HepG2 (cell line): Measurements from ENCODE around the gene RAP1GAP2. TPM values are rescaled to one million over a fixed set of nuclear protein-coding genes. Genes with fewer than 3 reads are reported as not detected.

Experiments
- ATAC-seq: fragments of 200-7000 bp; cut with Tn5 transposase; 3 replicates; pipeline ENCODE4 v1.9.1; 2020; ENCODE audit warnings: mild to moderate bottlenecking, moderate library complexity
- Bru-seq: library from RNA; stranded (reverse); fragments of 400-500 nt; gene quantifications from one replicate; lab custom pipeline; 2021; lab: Mats Ljungman, UMichigan
- BruChase-seq, 2 experiments: library from RNA; stranded (reverse); fragments of 400-500 nt; gene quantifications; one replicate each; lab custom pipeline; 2021; lab: Mats Ljungman, UMichigan
- BruUV-seq: library from RNA; stranded (reverse); fragments of 400-500 nt; replicated peaks from 2 replicates; lab custom pipeline; 2021; lab: Mats Ljungman, UMichigan
- CTCF ChIA-PET: fragments of 300-600 bp; formaldehyde crosslinking; extraction: SDS; loops from one replicate; lab custom pipeline; 2021; ENCODE audit warnings: low total read pairs, inconsistent platforms, low intra/inter-chr PET ratio; lab: Yijun Ruan, JAX
- POLR2A ChIA-PET: fragments of 350-600 bp; sonication (Branson Sonifier 250); formaldehyde crosslinking; loops from one replicate; lab custom pipeline; 2020; ENCODE audit warnings: antibody characterized with exemption, inconsistent platforms; lab: Yijun Ruan, JAX
- DNase-seq: peaks from one replicate; pipeline ENCODE4 v3.0.0-alpha.2; 2015; ENCODE audit warnings: low spot score
- FAIRE-seq: peaks from 3 replicates; lab custom pipeline; 2011; peaks lifted over from hg19 to GRCh38; lab: Jason Lieb, UNC
- H2AFZ ChIP-seq: one replicate; pipeline ENCODE4 v1.6.1; 2011; ENCODE audit warnings: low read length, inconsistent platforms
- H3K27ac ChIP-seq: fragments of 300-600 bp; 3 replicates; pipeline ENCODE4 v1.8.0; 2011; ENCODE audit warnings: mixed run types, mild to moderate bottlenecking, mixed read lengths, low read length, inconsistent platforms; ENCODE audit not compliant: insufficient read depth; ENCODE audit errors: extremely low read length
- H3K27me3 ChIP-seq, 2 experiments: fragments of 200-600 bp in 1 of 2; 2 replicates in 1 of 2; 3 replicates in 1 of 2; pipeline versions ENCODE4 v1.6.0 to v1.8.0; 2011; ENCODE audit warnings: low read length in 2 of 2, mild to moderate bottlenecking in 2 of 2, moderate library complexity in 2 of 2, inconsistent platforms in 1 of 2; ENCODE audit not compliant: insufficient read depth in 2 of 2, control insufficient read depth in 1 of 2
- H3K36me3 ChIP-seq, 2 experiments: fragments of 200-600 bp in 1 of 2; replicated peaks in 1 of 2; 2 replicates in 1 of 2; 3 replicates in 1 of 2; pipeline versions ENCODE4 v1.5.1 to v1.8.0; 2011; ENCODE audit warnings: low read length in 2 of 2, inconsistent platforms in 1 of 2; ENCODE audit not compliant: insufficient read depth in 2 of 2, control insufficient read depth in 1 of 2
- H3K4me1 ChIP-seq: 2 replicates; pipeline ENCODE4 v1.5.1; 2012; ENCODE audit warnings: low read length, inconsistent platforms; ENCODE audit not compliant: insufficient read depth
- H3K4me2 ChIP-seq: 2 replicates; pipeline ENCODE4 v1.6.0; 2011; ENCODE audit warnings: low read depth, low read length, inconsistent platforms
- H3K4me3 ChIP-seq, 3 experiments: fragments of 200-600 bp in 1 of 3; sonication (generic), shearing (Covaris generic) in 1 of 3; replicated peaks in 1 of 3; 2 replicates each; pipeline ENCODE4 v1.5.1; 2011 to 2016; ENCODE audit warnings: low read length in 3 of 3, inconsistent platforms in 2 of 3, low read depth in 2 of 3, mild to moderate bottlenecking in 2 of 3, control low read depth in 1 of 3, mixed read lengths in 1 of 3; ENCODE audit not compliant: insufficient read depth in 1 of 3
- H3K79me2 ChIP-seq: one replicate; pipeline ENCODE4 v1.6.1; 2011; ENCODE audit warnings: low read length, inconsistent platforms; ENCODE audit not compliant: insufficient read depth
- H3K9ac ChIP-seq: 2 replicates; pipeline ENCODE4 v1.6.0; 2011; ENCODE audit warnings: mild to moderate bottlenecking, low read depth, low read length, inconsistent platforms; ENCODE audit not compliant: insufficient read depth
- H3K9me3 ChIP-seq: 2 replicates; pipeline ENCODE4 v1.5.1; 2012; ENCODE audit warnings: mild to moderate bottlenecking, low read length
- H4K20me1 ChIP-seq: 2 replicates; pipeline ENCODE4 v1.6.0; 2011; ENCODE audit warnings: inconsistent platforms, mild to moderate bottlenecking, low read length, moderate library complexity; ENCODE audit not compliant: insufficient read depth
- GMEB2 ChIP-seq: IDR thresholded peaks from 2 replicates; pipeline ENCODE4 v1.6.1; 2016; ENCODE audit warnings: missing biosample characterization, missing genetic modification reagents, low read depth
- ZNF451 ChIP-seq: sonication (generic); formaldehyde crosslinking; IDR thresholded peaks from 2 replicates; pipeline ENCODE4 v1.5.0; 2020; ENCODE audit warnings: mild to moderate bottlenecking, missing genetic modification reagents
- ZNF550 ChIP-seq: sonication (generic); formaldehyde crosslinking; IDR thresholded peaks from 2 replicates; pipeline ENCODE4 v1.4.0; 2020; ENCODE audit warnings: mild to moderate bottlenecking, missing genetic modification reagents, borderline replicate concordance
- ZNF660 ChIP-seq: sonication (generic); formaldehyde crosslinking; IDR thresholded peaks from 2 replicates; pipeline ENCODE4 v1.5.1; 2020; ENCODE audit warnings: mild to moderate bottlenecking, low read depth, missing genetic modification reagents, borderline replicate concordance
- WGBS: methylation state at CpG from one replicate; pipeline ENCODE4 v1.1.6; 2017; ENCODE audit warnings: low lambda C conversion rate; 5-methylcytosine and 5-hydroxymethylcytosine counted together
- in situ Hi-C: cut with HindIII; loops from 2 replicates; pipeline ENCODE4 v1.10.0; 2017; ENCODE audit warnings: low pct_unique_long_range_greater_than_20kb; ENCODE audit not compliant: extremely low pct_ligation_motif_present
- intact Hi-C: fragments of 100-400 bp; cut with micrococcal nuclease; formaldehyde crosslinking; loops from one replicate; pipeline ENCODE4 v1.10.0; 2022; ENCODE audit not compliant: unreplicated experiment
- long read RNA-seq, 2 experiments: library from RNA in 1 of 2; library from polyadenylated mRNA in 1 of 2; stranded (forward) in 1 of 2; unstranded in 1 of 2; transcript quantifications; one replicate each; pipeline ENCODE4 v2.0.0, GENCODE V29; 2019 to 2022
- polyA minus RNA-seq, 3 experiments: library from RNA; depleted of rRNA, polyadenylated mRNA; stranded (reverse); fragments of >200 nt; gene quantifications; 2 replicates each; pipeline ENCODE4 v1.2.3, GENCODE V29; 2011; ENCODE audit warnings: low replicate concordance in 1 of 3
- polyA plus RNA-seq, 8 experiments: library from polyadenylated mRNA; depleted of rRNA in 3 of 8; stranded (reverse) in 7 of 8; unstranded in 1 of 8; fragments of >200 nt; fragmentation: Illumina TruSeq in 4 of 8; extraction: Trizol in 4 of 8; gene quantifications; 2 replicates each; pipeline versions ENCODE4 v1.2.1 to v1.2.3, GENCODE V29; 2011 to 2016; ENCODE audit warnings: low read depth in 4 of 8, missing spikeins in 1 of 8, mixed read lengths in 1 of 8; ENCODE audit not compliant: insufficient read depth in 1 of 8
- total RNA-seq, 5 experiments: library from RNA; depleted of rRNA; stranded (reverse); fragments of >200 nt; fragmentation: Illumina TruSeq; extraction: Trizol; gene quantifications; 2 replicates each; pipeline ENCODE4 v1.2.3, GENCODE V29; 2016; ENCODE audit warnings: low read depth in 1 of 5

RAP1GAP2 gene
- total RNA-seq (2016; rRNA removed; fragmentation: Illumina TruSeq; extraction: Trizol) (7.7 and 10.9 TPM in 2 replicates), polyA plus RNA-seq (2011; rRNA removed) (10.0 and 12.0 TPM in 2 replicates), polyA minus RNA-seq (2011; rRNA and poly(A)+ RNA removed; ENCODE audit: low replicate concordance) (15.6 and 31.7 TPM in 2 replicates), Bru-seq, nascent RNA (percentile 40 among the genes with signal in this experiment), BruChase-seq, experiment 1, labeled RNA remaining after a 6-hour chase (percentile 50 among the genes with signal in this experiment), BruChase-seq, experiment 2, labeled RNA remaining after a 2-hour chase (percentile 42 among the genes with signal in this experiment)
- total RNA-seq (2016; cell fraction: cytosol; rRNA removed; fragmentation: Illumina TruSeq; extraction: Trizol; ENCODE audit: low read depth): 3.6 and 4.3 TPM in 2 replicates
- total RNA-seq (2016; cell fraction: insoluble cytoplasmic fraction; rRNA removed; fragmentation: Illumina TruSeq; extraction: Trizol): 7.7 and 11.5 TPM in 2 replicates
- total RNA-seq (2016; cell fraction: membrane; rRNA removed; fragmentation: Illumina TruSeq; extraction: Trizol): 9.3 and 12.1 TPM in 2 replicates
- total RNA-seq (2016; cell fraction: nucleus; rRNA removed; fragmentation: Illumina TruSeq; extraction: Trizol): 6.5 and 8.4 TPM in 2 replicates
- 6.2 and 9.1 TPM in 2 replicates for polyA plus RNA-seq (2011; cell fraction: cytosol; rRNA removed)
- polyA plus RNA-seq (2011; cell fraction: nucleus; rRNA removed): 36.9 and 43.8 TPM in 2 replicates
- polyA plus RNA-seq (2012): 7.9 and 8.0 TPM in 2 replicates
- polyA plus RNA-seq (2016; cell fraction: cytosol; fragmentation: Illumina TruSeq; extraction: Trizol; ENCODE audit: low read depth): 2.3 and 2.5 TPM in 2 replicates
- polyA plus RNA-seq (2016; cell fraction: insoluble cytoplasmic fraction; fragmentation: Illumina TruSeq; extraction: Trizol; ENCODE audit: low read depth): 6.1 and 8.2 TPM in 2 replicates
- 5.5 and 6.5 TPM in 2 replicates for polyA plus RNA-seq (2016; cell fraction: membrane; fragmentation: Illumina TruSeq; extraction: Trizol; ENCODE audit: low read depth)
- 16.0 and 18.0 TPM in 2 replicates for polyA plus RNA-seq (2016; cell fraction: nucleus; fragmentation: Illumina TruSeq; extraction: Trizol; ENCODE audit: insufficient read depth, low read depth)
- 9.0 and 11.7 TPM in 2 replicates for polyA minus RNA-seq (2011; cell fraction: cytosol; rRNA and poly(A)+ RNA removed)
- 9.1 and 12.2 TPM in 2 replicates for polyA minus RNA-seq (2011; cell fraction: nucleus; rRNA and poly(A)+ RNA removed)
- long read RNA-seq, experiment 1, full-length matches to known transcripts: 2 of 5 reads
- long read RNA-seq, experiment 1, partial matches to known transcripts: 0 of 5 reads
- long read RNA-seq, experiment 1, other reads (novel, unspliced or antisense): 3 of 5 reads
- long read RNA-seq, experiment 2, full-length matches to known transcripts: 10 of 17 reads
- long read RNA-seq, experiment 2, partial matches to known transcripts: 3 of 17 reads
- long read RNA-seq, experiment 2, other reads (novel, unspliced or antisense): 4 of 17 reads

- H3K79me2 ChIP-seq: no peaks in the 10 kb centered on the region
- in situ Hi-C loops: no loop called here
- ChIA-PET CTCF (no interaction called here), POLR2A (interaction anchor here (0.6 kb wide), 1 partner anchor 34 kb away, joined by 4 read pairs; no protein-coding TSS in a partner anchor)
- TF ChIP-seq ZNF550 (CRISPR knock-in tag) (no peak), GMEB2 (no peak), ZNF451 (CRISPR knock-in tag) (no peak), ZNF660 (CRISPR knock-in tag) (no peak)
- no peak within 1 kb of the TSS for H3K27ac ChIP-seq
- H3K36me3 ChIP-seq: no peaks in the 10 kb centered on the region
- H3K4me2 ChIP-seq: no peak within 1 kb of the TSS
- H4K20me1 ChIP-seq: no peaks in the 10 kb centered on the region
- no peak for FAIRE-seq
- no peak within 1 kb of the TSS for H3K9ac ChIP-seq
- H3K4me3 ChIP-seq: no peak within 1 kb of the TSS
- H3K4me1 ChIP-seq: no peaks in the 10 kb centered on the region
- no peak within 1 kb of the TSS for H2AFZ ChIP-seq
- DNase-seq: no peak
- intact Hi-C loops: no loop called here
- WGBS: 42% methylated on average over 18 of the region's 39 CpGs
- peak; percentile 52 for ATAC-seq
- no peaks in the 10 kb centered on the region for H3K9me3 ChIP-seq
- H3K27me3 ChIP-seq: peaks cover 4 to 9% of the 10 kb centered on the region in 2 experiments; a peak in 3 of 5 replicates
- BruUV-seq: no TSS peak
These were observed at the start of gene RAP1GAP2 for GRCh38 chr17:2796164-2797125. Gene RAP1GAP2 (plus strand): TSS chr17:2796438. CDS start chr17:2796528, 90 bp downstream.
